ENCODE results near the gene HCST.
"Not testable (repeated sequence)": the region's sequence is repeated elsewhere in the genome, so short reads cannot be mapped to it uniquely, and the experiment has no call there.

Gene HCST, protein sequence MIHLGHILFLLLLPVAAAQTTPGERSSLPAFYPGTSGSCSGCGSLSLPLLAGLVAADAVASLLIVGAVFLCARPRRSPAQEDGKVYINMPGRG

DNA sequence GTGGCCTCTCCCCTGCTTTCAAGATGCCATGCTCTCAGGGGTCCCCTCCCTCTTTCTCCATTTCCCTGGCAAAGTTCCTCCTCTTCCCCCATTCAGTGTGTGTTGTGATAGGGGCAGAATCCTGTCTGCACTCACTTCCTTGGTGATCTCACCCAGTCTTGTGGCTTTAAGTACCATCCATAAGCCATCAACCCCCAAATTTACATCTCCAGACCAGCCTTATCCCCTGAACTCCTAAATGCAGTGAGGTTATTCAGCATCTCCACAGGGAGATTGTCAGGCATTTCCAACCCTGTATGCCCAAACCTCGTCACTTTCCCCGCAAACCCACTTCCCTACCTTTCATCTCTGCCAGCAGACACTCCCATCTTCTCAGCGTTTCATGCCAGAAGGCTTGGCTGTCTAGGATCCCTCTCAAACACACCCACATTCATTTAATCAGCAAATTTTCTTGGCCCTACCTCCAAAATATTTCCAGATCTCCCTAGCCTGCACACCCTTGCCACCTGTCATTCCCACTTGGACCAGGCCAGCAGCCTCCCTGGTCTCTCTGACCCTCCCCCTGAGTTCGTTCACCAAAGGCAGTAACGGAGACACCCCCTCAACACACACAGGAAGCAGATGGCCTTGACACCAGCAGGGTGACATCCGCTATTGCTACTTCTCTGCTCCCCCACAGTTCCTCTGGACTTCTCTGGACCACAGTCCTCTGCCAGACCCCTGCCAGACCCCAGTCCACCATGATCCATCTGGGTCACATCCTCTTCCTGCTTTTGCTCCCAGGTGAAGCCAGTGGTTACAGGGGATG, at the start of gene HCST:
Gene HCST (plus strand): TSS at position 676 of the 808 bp plus-strand sequence. CDS start 65 bp downstream, at position 741.
- DNase-seq: no peak

DNA sequence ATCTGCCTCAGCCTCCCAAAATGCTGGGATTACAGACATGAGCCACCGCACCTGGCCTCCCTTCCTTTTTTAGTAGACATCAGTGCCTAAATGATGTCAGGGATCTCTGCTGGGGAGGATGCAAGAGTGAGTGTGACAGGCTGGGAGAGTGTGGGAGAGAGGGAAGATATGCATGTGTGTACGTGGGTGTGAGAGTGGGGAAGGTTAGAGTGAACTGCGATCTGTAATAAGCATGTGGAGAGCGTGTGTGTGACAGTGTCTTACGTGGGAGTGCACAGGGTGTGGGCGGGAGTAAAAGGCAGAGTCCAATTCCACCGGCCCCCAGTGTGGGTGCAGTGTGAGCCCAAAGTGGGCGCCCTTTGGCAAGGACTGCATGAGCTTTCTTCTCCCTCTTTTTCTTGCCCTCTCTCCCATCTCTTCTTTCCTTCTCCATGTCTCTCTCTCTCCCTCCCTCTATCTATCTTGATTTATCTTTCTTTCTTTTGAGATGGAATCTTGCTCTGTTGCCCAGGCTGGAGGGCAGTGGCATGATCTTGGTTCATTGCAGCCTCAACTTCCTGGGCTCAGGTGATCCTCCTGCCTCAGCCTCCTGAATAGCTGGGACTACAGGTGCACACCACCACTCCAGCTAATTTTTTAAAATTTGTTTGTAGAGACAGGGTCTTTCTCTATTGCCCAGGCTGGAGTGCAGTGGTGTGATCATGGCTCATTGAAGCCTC, 49.1 kb upstream of the HCST start:
- no peak for DNase-seq

DNA sequence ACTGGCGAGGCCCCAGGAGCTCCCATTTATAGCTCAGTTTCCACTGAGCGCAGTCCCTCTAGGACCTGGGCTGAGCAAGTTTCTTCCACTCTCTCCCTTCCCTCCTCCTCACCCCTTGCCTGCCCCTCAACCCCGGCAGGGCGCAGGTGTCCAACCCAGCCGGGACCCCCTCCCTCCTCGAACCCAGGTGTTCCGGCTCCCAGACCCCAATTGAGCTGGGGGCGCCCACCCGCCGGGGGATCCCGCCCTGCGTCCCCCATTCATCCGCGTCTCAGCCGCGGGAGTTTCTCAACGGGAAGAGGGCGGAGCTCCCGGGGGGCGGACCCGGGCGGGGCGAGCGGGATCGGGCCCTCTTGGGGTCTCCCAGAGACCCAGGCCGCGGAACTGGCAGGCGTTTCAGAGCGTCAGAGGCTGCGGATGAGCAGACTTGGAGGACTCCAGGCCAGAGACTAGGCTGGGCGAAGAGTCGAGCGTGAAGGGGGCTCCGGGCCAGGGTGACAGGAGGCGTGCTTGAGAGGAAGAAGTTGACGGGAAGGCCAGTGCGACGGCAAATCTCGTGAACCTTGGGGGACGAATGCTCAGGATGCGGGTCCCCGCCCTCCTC, 45.7 kb upstream of the HCST start, which contains the start of gene KIRREL2:
Gene KIRREL2 (plus strand): TSS at position 366 of the 604 bp plus-strand sequence. CDS start 209 bp downstream, at position 575.
- DNase-seq: no peak

DNA sequence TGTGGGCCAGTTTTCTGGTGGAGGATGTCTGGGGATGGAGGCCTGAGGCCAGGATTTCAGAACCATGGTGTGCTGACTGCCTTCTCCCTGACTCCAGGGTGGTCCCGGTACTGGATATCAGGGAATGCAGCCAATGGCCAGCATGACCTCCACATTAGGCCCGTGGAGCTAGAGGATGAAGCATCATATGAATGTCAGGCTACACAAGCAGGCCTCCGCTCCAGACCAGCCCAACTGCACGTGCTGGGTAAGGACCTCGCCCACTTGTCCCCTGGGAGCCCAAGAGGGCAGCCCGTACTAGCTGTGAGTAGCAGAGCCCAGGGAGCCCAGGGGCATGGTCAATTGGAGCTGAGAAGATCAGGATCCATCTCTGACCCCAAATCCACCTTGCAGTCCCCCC, 44.0 kb upstream of the HCST start:
- DNase-seq: no peak

DNA sequence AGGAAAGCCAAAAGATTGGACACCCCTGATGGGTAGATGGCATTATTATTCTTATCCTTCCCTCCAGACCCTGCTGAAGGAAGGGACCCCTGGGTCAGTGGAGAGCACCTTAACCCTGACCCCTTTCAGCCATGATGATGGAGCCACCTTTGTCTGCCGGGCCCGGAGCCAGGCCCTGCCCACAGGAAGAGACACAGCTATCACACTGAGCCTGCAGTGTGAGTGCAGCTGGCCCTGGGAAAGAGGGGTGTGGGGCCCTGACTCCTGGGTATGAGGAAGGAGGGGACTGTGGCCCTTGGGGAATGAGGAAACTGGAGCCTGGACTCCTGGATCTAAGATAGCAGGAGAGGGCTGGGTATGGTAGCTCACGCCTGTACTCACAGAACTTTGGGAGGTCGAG, 42.9 kb upstream of the HCST start:
- no peak for DNase-seq

DNA sequence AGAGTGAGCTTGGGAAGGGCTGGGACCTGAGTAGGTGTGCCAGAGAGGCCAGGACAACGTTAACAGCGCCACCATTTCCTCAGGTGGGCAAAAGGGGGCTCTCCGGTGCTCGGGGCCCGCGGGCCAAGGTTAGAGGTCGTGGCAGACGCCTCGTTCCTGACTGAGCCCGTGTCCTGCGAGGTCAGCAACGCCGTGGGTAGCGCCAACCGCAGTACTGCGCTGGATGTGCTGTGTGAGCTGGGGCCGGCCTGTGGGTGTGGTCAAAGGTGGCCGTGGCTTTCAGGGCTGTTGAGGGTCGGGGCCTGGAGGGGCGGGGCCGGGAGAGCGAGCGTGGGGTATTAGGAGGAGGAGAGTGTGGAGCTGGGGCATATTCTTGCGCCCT, 41.9 kb upstream of the HCST start:
- no peak for DNase-seq

DNA sequence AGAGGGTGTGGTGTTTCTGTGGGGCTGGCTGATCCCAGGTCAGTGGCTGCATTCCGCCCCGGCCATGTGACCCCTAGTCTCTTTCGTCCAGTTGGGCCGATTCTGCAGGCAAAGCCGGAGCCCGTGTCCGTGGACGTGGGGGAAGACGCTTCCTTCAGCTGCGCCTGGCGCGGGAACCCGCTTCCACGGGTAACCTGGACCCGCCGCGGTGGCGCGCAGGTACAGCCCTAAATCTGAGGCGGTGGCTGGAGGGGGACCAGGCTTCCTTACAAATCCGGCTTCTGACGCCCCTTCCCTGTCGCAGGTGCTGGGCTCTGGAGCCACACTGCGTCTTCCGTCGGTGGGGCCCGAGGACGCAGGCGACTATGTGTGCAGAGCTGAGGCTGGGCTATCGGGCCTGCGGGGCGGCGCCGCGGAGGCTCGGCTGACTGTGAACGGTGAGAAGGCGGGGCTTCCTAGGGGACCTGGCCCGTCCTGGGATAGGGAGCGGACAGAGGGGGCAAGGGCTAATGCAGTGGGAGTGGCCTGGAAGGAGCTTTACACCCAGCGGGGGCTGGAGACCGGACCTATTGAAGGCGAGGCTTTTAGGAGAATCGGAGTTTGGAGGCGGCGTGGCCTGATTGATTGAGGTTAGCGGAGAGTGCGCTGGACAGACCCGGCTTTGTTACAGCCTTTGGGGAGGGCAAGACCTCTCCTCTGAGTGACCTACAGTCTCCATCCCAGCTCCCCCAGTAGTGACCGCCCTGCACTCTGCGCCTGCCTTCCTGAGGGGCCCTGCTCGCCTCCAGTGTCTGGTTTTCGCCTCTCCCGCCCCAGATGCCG, 41.3 kb upstream of the HCST start:
- no peak for DNase-seq

DNA sequence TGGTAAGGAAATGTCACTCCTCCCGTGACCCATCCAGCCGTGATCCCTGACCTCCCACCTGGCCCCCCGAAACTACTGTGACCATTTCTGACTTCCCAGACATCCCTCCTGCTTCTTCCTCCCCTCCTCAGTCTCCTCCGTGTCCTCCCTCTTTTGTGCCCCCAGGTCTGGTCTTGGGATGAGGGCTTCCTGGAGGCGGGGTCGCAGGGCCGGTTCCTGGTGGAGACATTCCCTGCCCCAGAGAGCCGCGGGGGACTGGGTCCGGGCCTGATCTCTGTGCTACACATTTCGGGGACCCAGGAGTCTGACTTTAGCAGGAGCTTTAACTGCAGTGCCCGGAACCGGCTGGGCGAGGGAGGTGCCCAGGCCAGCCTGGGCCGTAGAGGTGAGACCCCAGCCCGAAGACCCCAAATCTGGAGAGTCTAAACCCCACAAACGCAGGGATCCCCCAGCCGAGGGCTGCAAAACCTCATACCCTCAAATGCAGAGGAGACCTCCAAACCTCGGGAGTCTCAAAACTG, 40.6 kb upstream of the HCST start:
- DNase-seq: no peak

DNA sequence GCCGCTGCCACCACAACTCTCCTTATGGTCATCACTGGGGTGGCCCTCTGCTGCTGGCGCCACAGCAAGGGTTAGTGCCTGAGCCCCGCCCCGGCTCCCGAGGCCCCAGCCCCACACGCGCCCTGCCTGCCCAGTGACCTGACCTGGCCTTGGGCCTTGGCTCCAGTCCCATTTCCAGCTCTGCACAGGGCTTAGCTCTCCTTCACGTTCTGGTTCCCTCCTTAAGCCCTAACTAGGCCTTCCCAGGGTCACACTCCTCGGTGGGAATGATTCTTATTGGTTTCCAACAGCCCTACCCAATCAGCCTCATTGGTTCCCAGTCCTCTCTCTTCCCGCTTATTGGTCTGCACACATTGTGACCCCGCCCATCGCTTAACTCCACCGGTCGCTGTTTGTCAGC, 39.8 kb upstream of the HCST start:
- DNase-seq: no peak

DNA sequence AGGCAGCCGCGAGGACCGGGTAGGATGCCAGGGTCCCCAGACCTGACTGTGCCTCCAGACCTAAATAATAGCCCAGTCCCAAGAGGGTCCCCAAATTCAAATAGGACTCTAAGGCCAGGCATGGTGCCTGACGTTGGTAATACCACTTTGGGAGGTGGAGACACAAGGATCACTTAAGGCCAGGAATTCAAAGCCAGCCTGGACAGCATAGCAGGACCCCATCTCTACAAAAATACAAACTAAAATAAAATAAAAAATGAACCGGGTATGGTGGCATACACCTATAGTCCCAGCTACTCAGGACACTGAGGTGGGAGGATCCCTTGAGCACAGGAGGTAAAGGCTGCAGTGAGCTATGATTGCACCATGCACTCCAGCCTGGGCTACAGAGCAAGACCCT, 39.3 kb upstream of the HCST start:
- DNase-seq: no peak

DNA sequence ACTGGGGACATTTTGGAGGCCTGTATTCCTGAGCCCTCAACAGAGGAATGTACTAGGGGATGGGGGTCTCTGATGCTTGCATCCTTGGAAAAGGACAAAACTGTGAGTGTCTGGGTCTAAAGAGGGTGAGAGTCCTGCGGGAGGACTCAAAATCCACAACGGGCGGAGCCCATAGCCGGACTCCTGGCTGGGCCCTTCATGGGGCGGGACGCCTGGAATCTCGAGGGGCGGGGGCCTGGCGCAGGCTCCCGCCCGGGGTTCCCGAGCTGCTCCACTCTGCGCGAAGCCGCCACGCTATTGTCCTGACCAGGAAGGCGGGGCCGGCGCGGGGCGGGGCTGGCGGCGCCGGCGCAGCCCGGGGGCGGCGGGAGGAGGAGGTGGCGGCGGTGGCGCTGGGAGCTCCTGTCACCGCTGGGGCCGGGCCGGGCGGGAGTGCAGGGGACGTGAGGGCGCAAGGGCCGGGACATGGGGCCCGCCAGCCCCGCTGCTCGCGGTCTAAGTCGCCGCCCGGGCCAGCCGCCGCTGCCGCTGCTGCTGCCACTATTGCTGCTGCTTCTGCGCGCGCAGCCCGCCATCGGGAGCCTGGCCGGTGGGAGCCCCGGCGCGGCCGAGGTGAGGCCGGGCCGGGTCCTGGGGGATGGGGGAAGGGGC, 34.0 kb upstream of the HCST start, which contains the start of gene APLP1:
Gene APLP1 (plus strand): TSS at position 403 of the 651 bp plus-strand sequence. CDS start 63 bp downstream, at position 466.
- DNase-seq: peak; percentile 24

DNA sequence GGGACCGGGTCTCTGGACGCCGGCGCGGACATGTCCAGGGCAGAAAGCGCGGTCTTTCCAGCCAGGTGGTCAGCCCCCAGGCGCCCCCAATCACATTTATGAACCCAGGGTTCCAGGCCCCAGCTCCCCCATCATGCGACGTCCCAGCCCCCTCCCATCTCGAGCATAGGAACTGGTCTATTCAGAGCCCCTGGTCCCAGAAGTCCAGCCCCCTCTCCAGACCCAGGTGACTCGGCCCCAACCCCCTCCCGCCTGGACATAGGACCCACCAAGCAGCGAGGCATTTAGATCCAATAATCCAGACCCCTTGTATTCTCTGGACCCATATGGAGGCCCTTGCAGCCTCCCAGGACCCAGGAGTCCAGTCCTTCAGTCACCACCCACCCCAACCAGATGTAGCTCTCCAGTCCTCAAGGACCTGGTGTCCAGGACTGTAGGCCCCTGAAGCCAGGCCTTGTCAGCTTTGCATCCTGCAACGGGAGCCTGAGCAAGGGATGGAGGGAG, 33.5 kb upstream of the HCST start:
- DNase-seq: no peak

DNA sequence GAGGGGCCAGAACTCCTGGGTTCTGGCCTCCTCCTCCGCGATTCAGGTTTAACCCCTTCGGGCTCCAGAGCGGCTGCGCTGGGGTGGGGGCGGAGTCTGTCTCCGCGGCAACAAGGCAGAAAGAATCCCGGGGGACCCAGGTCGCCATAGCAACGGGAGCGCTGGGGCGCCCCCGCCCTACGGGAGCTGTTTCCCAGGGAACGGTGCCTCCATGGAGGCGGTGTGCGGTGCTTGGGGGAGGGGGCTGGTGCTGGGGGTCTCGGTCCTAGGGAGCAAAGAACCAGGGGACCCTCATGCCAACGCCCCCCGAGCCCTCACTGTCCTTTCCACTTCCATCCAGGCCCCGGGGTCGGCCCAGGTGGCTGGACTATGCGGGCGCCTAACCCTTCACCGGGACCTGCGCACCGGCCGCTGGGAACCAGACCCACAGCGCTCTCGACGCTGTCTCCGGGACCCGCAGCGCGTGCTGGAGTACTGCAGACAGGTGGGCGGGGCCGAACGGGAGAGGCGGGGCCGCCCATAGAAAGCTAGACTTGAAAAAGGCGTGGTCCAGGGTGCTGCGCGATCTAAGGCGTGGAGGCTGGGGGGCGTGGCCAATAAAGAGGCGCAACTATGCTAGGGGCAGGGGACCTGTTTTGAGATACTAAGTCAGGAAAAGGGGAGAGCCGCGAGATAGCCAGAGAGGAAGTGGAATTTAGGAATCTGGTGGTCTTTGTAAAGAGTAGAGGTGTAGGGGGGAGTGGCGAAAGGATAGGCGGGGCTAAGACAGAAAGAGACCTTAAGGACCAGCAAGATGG, 32.8 kb upstream of the HCST start:
- DNase-seq: peak; percentile 60

DNA sequence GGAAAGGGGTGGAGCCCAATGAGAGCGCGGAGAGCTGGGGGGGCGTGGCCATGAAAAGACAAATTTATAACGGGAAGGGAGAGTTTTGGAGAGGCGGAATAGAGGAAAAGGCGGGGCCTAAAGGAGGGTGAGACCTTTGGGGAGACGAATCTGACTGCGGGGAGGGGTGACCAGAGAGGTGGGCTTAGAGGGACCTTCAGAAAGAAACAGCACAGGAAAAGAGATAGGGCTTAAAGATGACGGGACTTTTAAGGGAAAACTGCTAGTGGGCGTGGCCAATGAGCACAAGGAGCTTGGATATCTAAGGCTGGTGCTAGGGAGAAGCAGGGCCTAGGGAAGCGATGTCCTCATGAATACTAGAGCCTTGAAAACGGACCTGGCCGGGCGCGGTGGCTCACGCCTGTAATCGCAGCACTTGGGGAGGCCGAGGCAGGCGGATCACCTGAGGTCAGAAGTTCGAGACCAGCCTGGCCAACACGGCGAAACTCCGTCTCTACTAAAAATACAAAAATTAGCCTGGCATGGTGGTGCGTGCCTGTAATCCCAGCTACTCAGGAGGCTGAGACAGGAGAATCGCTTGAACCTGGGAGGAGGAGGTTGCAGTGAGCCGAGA, 32.1 kb upstream of the HCST start:
- not testable (repeated sequence) for DNase-seq

DNA sequence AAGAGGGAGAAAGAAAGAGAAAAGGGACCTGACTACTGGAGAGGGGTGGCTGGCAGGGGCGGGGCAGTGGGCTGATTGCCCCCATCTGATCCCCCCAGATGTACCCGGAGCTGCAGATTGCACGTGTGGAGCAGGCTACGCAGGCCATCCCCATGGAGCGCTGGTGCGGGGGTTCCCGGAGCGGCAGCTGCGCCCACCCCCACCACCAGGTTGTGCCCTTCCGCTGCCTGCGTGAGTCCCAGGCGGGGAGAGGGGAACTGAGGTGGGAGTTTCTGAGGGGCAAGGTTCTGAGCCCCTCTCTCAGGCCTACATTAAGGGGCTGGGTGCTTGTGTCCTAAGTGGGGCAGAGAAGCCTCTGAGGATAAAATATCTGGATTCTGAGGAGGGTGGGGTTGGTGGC, 31.5 kb upstream of the HCST start:
- no peak for DNase-seq

DNA sequence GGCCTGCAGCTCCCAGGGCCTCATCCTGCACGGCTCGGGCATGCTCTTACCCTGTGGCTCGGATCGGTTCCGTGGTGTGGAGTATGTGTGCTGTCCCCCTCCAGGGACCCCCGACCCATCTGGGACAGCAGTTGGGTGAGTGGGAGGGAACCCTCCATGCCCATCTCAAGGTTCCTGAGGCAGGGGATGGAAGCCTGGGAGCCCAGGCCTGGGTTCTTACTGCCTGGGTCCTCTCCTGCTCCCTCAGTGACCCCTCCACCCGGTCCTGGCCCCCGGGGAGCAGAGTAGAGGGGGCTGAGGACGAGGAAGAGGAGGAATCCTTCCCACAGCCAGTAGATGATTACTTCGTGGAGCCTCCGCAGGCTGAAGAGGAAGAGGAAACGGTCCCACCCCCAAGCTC, 30.7 kb upstream of the HCST start:
- DNase-seq: no peak

DNA sequence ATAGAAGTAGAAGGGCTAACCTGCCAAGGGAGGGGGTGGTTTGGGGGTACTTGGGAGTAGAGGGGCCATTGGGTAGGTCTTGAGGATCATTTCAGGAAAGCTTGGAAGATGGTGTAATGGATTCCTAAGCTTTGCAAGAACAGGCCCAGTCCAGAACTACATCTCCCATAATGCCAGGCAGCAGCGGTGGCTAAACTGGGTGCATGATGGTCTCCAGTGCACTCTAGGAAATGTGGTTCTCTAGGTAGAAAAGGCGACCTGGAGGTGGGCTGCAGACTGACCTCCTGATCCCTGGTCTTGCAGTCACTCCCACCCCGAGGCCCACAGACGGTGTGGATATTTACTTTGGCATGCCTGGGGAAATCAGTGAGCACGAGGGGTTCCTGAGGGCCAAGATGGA, 30.1 kb upstream of the HCST start:
- no peak for DNase-seq

DNA sequence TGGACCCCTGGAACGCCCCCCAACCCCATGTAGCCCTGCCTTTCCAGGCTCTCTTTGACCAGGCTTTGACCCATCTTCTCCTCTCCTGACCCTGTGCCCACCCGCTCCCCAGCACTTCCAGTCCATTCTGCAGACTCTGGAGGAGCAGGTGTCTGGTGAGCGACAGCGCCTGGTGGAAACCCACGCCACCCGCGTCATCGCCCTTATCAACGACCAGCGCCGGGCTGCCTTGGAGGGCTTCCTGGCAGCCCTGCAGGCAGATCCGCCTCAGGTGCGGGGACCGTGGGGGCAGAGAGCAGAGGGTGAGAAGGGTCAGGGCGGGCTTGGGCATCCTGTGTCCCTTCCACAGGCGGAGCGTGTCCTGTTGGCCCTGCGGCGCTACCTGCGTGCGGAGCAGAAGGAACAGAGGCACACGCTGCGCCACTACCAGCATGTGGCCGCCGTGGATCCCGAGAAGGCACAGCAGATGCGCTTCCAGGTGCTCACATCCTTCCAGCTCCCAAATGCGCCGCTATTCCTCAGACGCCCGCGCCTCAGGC, 27.9 kb upstream of the HCST start:
- no peak for DNase-seq

DNA sequence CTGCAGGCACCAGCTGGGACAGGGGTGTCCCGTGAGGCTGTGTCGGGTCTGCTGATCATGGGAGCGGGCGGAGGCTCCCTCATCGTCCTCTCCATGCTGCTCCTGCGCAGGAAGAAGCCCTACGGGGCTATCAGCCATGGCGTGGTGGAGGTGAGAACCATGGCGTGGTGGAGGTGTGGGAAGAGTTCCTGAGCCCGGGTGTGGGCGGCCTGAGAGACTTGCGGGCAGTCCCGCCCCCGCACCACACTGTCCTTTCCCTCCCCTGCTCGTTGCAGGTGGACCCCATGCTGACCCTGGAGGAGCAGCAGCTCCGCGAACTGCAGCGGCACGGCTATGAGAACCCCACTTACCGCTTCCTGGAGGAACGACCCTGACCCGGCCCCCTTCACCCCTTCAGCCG, 23.3 kb upstream of the HCST start:
- no peak for DNase-seq

DNA sequence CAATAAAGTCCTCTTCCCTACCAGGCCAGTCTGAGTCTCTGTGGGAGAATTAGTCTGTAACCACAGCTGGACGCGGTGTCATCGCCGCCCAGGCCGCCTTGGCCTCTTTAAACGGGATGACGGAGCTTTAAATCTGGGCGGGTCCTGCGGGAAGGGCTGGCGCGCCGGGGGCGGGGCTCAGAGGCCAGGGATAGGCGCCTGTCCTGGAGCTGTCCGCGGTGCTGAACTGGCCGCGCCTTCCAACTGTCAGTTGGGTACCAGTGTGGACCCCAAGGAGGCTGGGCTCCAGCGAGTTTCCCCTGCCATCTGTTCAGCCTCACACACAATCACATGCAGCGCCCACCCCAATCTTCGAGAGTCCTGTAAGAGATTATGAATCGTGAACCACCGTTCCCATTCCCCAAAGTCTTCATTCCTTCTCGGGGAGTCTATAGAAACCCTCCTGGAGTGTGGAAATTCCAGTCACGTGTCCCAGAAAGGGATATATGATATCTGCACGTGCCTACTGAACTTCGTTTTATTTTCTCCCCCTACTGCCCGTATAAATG, 22.5 kb upstream of the HCST start:
- peak; percentile 87 for DNase-seq

All from T1000 (cell line).